Renal cortex interstitium (tissue), 11 donors: Measurements from ENCODE around the gene LEKR1. TPM values are rescaled to one million over a fixed set of nuclear protein-coding genes. Genes with fewer than 3 reads are reported as not detected.
"Not testable (repeated sequence)": the region's sequence is repeated elsewhere in the genome, so short reads cannot be mapped to it uniquely, and the experiment has no call there.

Source experiments
- DNase-seq, 11 donors: peaks; one replicate each; pipeline ENCODE4 v3.0.0-alpha.2; 2013; ENCODE audit warnings: low read depth in 9 of 11, low spot score in 4 of 11; ENCODE audit errors: extremely low read depth in 1 of 11
- polyA plus RNA-seq, 3 donors: library from polyadenylated mRNA; unstranded; fragments of 120-200 nt; gene quantifications; one replicate each; pipeline ENCODE4 v1.2.1, GENCODE V29; 2013; ENCODE audit not compliant: insufficient read length in 3 of 3

LEKR1 gene
- polyA plus RNA-seq, 3 donors, result 1.2 to 2.6 (median 2.2) TPM

- no peak for DNase-seq
Observed at GRCh38 chr3:156885761-156886160, 59.6 kb downstream of the LEKR1 start.

GRCh38 chr3:156888176-156888575 lies 62.0 kb downstream of the LEKR1 start:
- DNase-seq, result no peak

- DNase-seq, result no peak
Observed at GRCh38 chr3:156888576-156888975, 62.4 kb downstream of the LEKR1 start.

- DNase-seq, result no peak
Observed at GRCh38 chr3:156892701-156893100, 66.5 kb downstream of the LEKR1 start.

GRCh38 chr3:156895374-156895773 lies 69.2 kb downstream of the LEKR1 start:
- not testable (repeated sequence) for DNase-seq

- not testable (repeated sequence) for DNase-seq
Observed at GRCh38 chr3:156897851-156898250, 71.7 kb downstream of the LEKR1 start.

GRCh38 chr3:156898296-156898880 lies 72.2 kb downstream of the LEKR1 start:
- no peak for DNase-seq

- no peak for DNase-seq
Observed at GRCh38 chr3:156899951-156900350, 73.8 kb downstream of the LEKR1 start.

- no peak for DNase-seq
Observed at GRCh38 chr3:156902916-156903315, 76.8 kb downstream of the LEKR1 start.

- no peak for DNase-seq
Observed at GRCh38 chr3:156906275-156906674, 80.1 kb downstream of the LEKR1 start.

- DNase-seq, result no peak
Observed at GRCh38 chr3:156908398-156908797, 82.2 kb downstream of the LEKR1 start.

GRCh38 chr3:156910022-156910421 lies 83.9 kb downstream of the LEKR1 start:
- no peak for DNase-seq

- not testable (repeated sequence) for DNase-seq
Observed at GRCh38 chr3:156910831-156911230, 84.7 kb downstream of the LEKR1 start.

- not testable (repeated sequence) for DNase-seq
Observed at GRCh38 chr3:156914300-156914699, 88.1 kb downstream of the LEKR1 start.

- no peak for DNase-seq
Observed at GRCh38 chr3:156915372-156915771, 89.2 kb downstream of the LEKR1 start.

- no peak for DNase-seq
Observed at GRCh38 chr3:156918746-156919145, 92.6 kb downstream of the LEKR1 start.

GRCh38 chr3:156919818-156920217 lies 93.7 kb downstream of the LEKR1 start:
- no peak for DNase-seq

- DNase-seq, result no peak
Observed at GRCh38 chr3:156920399-156920798, 94.2 kb downstream of the LEKR1 start.

GRCh38 chr3:156923349-156923748 lies 97.2 kb downstream of the LEKR1 start:
- DNase-seq, result no peak

- no peak for DNase-seq
Observed at GRCh38 chr3:156938724-156939123, 112.6 kb downstream of the LEKR1 start.

- DNase-seq, result no peak
Observed at GRCh38 chr3:156939315-156939714, 113.2 kb downstream of the LEKR1 start.

GRCh38 chr3:156941311-156941710 lies 115.2 kb downstream of the LEKR1 start:
- no peak for DNase-seq
